HepG2 (cell line): ENCODE measurements around the gene ARF6. TPM values are rescaled to one million over a fixed set of nuclear protein-coding genes. Genes with fewer than 3 reads are reported as not detected.

Experiments
- ATF7-NPFF ChIP-seq: sonication (generic); formaldehyde crosslinking; IDR thresholded peaks from 2 replicates; pipeline ENCODE4 v1.8.1; 2023; ENCODE audit warnings: mild to moderate bottlenecking, low read depth, missing genetic modification reagents, moderate library complexity
- ISL2 ChIP-seq: sonication (generic); formaldehyde crosslinking; IDR thresholded peaks from 2 replicates; pipeline ENCODE4 v1.5.0; 2020; ENCODE audit warnings: missing genetic modification reagents
- PBX3 ChIP-seq: sonication (generic); formaldehyde crosslinking; IDR thresholded peaks from 2 replicates; pipeline ENCODE4 v1.8.1; 2023; ENCODE audit warnings: missing genetic modification reagents, inconsistent platforms, borderline replicate concordance
- RFXANK ChIP-seq: IDR thresholded peaks from 2 replicates; pipeline ENCODE4 v1.6.1; 2016
- RXRA ChIP-seq: sonication (generic); formaldehyde crosslinking; IDR thresholded peaks from 2 replicates; pipeline ENCODE4 v1.5.1; 2020; ENCODE audit warnings: missing genetic modification reagents
- SALL1 ChIP-seq: sonication (generic); formaldehyde crosslinking; IDR thresholded peaks from 2 replicates; pipeline ENCODE4 v1.8.0; 2022; ENCODE audit warnings: mild to moderate bottlenecking, missing genetic modification reagents
- TFDP1 ChIP-seq: IDR thresholded peaks from 2 replicates; pipeline ENCODE4 v1.6.1; 2016; ENCODE audit warnings: missing compliant biosample characterization, missing genetic modification reagents, borderline replicate concordance
- TGIF2 ChIP-seq: IDR thresholded peaks from 2 replicates; pipeline ENCODE4 v1.6.1; 2016; ENCODE audit warnings: control low read depth, missing compliant biosample characterization
- ZBTB1 ChIP-seq: sonication (generic); formaldehyde crosslinking; IDR thresholded peaks from 2 replicates; pipeline ENCODE4 v1.4.0; 2020; ENCODE audit warnings: missing genetic modification reagents, borderline replicate concordance
- ZBTB38 ChIP-seq: sonication (generic); formaldehyde crosslinking; IDR thresholded peaks from 2 replicates; pipeline ENCODE4 v1.5.1; 2020; ENCODE audit warnings: mild to moderate bottlenecking, missing genetic modification reagents
- ZNF362 ChIP-seq: sonication (generic); formaldehyde crosslinking; IDR thresholded peaks from 2 replicates; pipeline ENCODE4 v1.4.0; 2020; ENCODE audit warnings: missing genetic modification reagents, mild to moderate bottlenecking, borderline replicate concordance
- ZNF703 ChIP-seq: sonication (generic); formaldehyde crosslinking; IDR thresholded peaks from 2 replicates; pipeline ENCODE4 v1.5.1; 2020; ENCODE audit warnings: missing genetic modification reagents, mild to moderate bottlenecking, moderate library complexity, borderline replicate concordance
- ZNF775 ChIP-seq: sonication (generic); formaldehyde crosslinking; IDR thresholded peaks from 2 replicates; pipeline ENCODE4 v1.4.0; 2020; ENCODE audit warnings: missing genetic modification reagents, mild to moderate bottlenecking, moderate library complexity, borderline replicate concordance
- ZNF841 ChIP-seq: sonication (generic); formaldehyde crosslinking; IDR thresholded peaks from 2 replicates; pipeline ENCODE4 v1.8.1; 2023; ENCODE audit warnings: missing genetic modification reagents, borderline replicate concordance
- polyA plus RNA-seq, 8 experiments: library from polyadenylated mRNA; depleted of rRNA in 3 of 8; stranded (reverse) in 7 of 8; unstranded in 1 of 8; fragments of >200 nt; fragmentation: Illumina TruSeq in 4 of 8; extraction: Trizol in 4 of 8; gene quantifications; 2 replicates each; pipeline versions ENCODE4 v1.2.1 to v1.2.3, GENCODE V29; 2011 to 2016; ENCODE audit warnings: low read depth in 4 of 8, missing spikeins in 1 of 8, mixed read lengths in 1 of 8; ENCODE audit not compliant: insufficient read depth in 1 of 8
- total RNA-seq, 5 experiments: library from RNA; depleted of rRNA; stranded (reverse); fragments of >200 nt; fragmentation: Illumina TruSeq; extraction: Trizol; gene quantifications; 2 replicates each; pipeline ENCODE4 v1.2.3, GENCODE V29; 2016; ENCODE audit warnings: low read depth in 1 of 5
- TF ChIP-seq, protein P1 (sequence below): sonication (generic); formaldehyde crosslinking; IDR thresholded peaks from 2 replicates; pipeline ENCODE4 v1.4.0; 2020; ENCODE audit warnings: missing genetic modification reagents
- TF ChIP-seq, protein P2 (sequence below): sonication (generic); formaldehyde crosslinking; IDR thresholded peaks from 2 replicates; pipeline ENCODE4 v1.5.1; 2020; ENCODE audit warnings: mild to moderate bottlenecking, missing genetic modification reagents

ARF6 gene
- total and polyA plus RNA-seq, 2 of the 13 experiments (the other 11 are each of a cell fraction or from before 2014, with no cell fraction given), result 12.7 to 31.9 TPM

GRCh38 chr14:49892636-49893308 lies at the start of gene ARF6 (continued):
- TF ChIP-seq ZBTB38 (peak; percentile 63; the same call in 1 of the 2 replicates), ZNF703 (CRISPR knock-in tag) (peak; percentile 58; the same call in 1 of the 2 replicates), ZNF841 (CRISPR knock-in tag) (peak; percentile 45; the same call in 1 of the 2 replicates), ISL2 (CRISPR knock-in tag) (peak; percentile 15), ZNF775 (0 out of 2 replicates have a peak, but pooled peaks have one; percentile 74), SALL1 (CRISPR knock-in tag) (peak; percentile 86), RXRA (CRISPR knock-in tag) (peak; percentile 82), PBX3 (peak; percentile 59; the same call in 1 of the 2 replicates), ZBTB1 (0 out of 2 replicates have a peak, but pooled peaks have one; percentile 54), TFDP1 (peak; percentile 85), RFXANK (CRISPR knock-in tag) (no peak), ATF7-NPFF (CRISPR knock-in tag) (no peak), TGIF2 (CRISPR knock-in tag) (no peak), ZNF362 (CRISPR knock-in tag) (peak; percentile 59)
- TF ChIP-seq, protein P1, sequence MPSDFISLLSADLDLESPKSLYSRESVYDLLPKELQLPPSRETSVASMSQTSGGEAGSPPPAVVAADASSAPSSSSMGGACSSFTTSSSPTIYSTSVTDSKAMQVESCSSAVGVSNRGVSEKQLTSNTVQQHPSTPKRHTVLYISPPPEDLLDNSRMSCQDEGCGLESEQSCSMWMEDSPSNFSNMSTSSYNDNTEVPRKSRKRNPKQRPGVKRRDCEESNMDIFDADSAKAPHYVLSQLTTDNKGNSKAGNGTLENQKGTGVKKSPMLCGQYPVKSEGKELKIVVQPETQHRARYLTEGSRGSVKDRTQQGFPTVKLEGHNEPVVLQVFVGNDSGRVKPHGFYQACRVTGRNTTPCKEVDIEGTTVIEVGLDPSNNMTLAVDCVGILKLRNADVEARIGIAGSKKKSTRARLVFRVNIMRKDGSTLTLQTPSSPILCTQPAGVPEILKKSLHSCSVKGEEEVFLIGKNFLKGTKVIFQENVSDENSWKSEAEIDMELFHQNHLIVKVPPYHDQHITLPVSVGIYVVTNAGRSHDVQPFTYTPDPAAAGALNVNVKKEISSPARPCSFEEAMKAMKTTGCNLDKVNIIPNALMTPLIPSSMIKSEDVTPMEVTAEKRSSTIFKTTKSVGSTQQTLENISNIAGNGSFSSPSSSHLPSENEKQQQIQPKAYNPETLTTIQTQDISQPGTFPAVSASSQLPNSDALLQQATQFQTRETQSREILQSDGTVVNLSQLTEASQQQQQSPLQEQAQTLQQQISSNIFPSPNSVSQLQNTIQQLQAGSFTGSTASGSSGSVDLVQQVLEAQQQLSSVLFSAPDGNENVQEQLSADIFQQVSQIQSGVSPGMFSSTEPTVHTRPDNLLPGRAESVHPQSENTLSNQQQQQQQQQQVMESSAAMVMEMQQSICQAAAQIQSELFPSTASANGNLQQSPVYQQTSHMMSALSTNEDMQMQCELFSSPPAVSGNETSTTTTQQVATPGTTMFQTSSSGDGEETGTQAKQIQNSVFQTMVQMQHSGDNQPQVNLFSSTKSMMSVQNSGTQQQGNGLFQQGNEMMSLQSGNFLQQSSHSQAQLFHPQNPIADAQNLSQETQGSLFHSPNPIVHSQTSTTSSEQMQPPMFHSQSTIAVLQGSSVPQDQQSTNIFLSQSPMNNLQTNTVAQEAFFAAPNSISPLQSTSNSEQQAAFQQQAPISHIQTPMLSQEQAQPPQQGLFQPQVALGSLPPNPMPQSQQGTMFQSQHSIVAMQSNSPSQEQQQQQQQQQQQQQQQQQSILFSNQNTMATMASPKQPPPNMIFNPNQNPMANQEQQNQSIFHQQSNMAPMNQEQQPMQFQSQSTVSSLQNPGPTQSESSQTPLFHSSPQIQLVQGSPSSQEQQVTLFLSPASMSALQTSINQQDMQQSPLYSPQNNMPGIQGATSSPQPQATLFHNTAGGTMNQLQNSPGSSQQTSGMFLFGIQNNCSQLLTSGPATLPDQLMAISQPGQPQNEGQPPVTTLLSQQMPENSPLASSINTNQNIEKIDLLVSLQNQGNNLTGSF (CRISPR knock-in tag), result no peak; the same call in 1 of the 2 replicates
- TF ChIP-seq, protein P2, sequence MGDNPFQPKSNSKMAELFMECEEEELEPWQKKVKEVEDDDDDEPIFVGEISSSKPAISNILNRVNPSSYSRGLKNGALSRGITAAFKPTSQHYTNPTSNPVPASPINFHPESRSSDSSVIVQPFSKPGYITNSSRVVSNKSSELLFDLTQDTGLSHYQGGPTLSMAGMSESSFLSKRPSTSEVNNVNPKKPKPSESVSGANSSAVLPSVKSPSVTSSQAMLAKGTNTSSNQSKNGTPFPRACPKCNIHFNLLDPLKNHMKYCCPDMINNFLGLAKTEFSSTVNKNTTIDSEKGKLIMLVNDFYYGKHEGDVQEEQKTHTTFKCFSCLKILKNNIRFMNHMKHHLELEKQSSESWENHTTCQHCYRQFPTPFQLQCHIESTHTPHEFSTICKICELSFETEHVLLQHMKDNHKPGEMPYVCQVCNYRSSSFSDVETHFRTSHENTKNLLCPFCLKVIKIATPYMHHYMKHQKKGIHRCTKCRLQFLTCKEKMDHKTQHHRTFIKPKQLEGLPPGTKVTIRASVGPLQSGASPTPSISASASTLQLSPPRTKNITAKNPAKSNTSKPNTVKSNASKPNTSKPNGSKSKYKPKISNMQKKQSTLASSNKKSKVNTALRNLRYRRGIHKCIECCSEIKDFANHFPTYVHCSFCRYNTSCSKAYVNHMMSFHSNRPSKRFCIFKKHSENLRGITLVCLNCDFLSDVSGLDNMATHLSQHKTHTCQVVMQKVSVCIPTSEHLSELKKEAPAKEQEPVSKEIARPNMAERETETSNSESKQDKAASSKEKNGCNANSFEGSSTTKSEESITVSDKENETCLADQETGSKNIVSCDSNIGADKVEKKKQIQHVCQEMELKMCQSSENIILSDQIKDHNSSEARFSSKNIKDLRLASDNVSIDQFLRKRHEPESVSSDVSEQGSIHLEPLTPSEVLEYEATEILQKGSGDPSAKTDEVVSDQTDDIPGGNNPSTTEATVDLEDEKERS (CRISPR knock-in tag), result no peak
